RKO (cell line): ENCODE measurements around the gene MUC21.
A peak's percentile ranks its signal among the peaks of the same experiment; 100 is the strongest.

Experiments used
- DNase-seq: peaks from one replicate; pipeline ENCODE4 v3.0.0-alpha.2; 2016; ENCODE audit warnings: low spot score

The MUC21 gene

DNA sequence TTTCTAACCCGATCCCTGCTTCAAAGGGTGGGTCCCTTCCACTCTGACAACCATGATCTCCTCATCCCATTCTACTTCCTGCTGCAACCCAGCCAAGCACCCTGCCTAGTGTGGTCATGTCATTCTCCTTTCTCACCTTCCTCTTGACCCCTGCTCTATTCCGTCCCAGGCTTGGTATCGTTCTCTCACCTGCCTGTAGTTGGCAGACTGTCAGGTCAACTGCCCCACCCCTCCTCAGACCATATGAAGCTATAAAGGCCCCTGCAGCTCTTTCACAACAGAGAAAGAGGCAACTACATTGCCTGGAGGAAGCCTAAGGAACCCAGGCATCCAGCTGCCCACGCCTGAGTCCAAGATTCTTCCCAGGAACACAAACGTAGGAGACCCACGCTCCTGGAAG, at the start of gene MUC21:
Gene MUC21, plus strand, starts transcription at position 280 of the 400 bp plus-strand sequence. CDS start 241 bp downstream, outside the sequence.
- DNase-seq = no peak

- DNase-seq = no peak
These were observed 48.5 kb upstream of the MUC21 start for GRCh38 chr6:30935018-30935417.

DNA sequence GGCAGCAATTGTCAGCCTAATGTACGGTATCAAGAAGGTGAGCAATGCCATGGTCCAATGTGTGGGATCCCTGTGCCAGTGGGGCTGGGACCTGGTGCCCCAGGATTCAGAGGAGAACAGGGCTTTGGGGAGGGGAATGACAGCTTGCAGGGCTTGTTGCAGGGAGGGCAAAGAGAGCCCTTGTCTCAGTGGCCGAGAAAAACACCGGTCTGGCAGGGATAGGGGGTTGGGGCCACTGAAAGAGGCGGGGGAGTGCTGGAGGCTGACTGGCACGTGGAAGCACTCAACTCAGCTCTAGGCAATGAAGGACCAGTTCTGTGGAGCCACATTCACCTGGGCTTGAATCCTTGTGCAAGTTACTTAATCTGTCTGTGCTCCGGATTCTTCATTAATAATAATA, 46.3 kb upstream of the MUC21 start:
- no peak for DNase-seq

DNA sequence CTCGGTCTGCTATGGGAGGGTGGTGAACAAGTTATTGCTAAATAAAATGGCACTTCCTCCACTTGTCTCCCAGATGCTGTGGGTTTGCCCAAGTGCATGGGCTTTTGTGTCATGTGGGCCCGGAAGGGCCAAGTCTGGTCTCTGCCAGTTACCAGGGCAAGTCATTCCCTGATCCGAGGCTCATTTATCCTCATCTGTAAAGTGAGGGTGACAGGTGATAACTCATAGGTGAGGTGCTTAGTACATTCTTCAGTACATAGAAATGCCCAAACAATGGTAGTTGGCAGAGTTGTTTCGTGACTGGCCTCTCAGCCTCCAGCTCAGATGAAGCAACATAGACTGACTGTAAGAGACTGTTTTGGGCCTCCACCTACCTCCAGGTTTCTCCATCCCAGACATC, 44.8 kb upstream of the MUC21 start:
- no peak for DNase-seq

- no peak for DNase-seq
These were observed 44.0 kb upstream of the MUC21 start for GRCh38 chr6:30939473-30939872.

DNA sequence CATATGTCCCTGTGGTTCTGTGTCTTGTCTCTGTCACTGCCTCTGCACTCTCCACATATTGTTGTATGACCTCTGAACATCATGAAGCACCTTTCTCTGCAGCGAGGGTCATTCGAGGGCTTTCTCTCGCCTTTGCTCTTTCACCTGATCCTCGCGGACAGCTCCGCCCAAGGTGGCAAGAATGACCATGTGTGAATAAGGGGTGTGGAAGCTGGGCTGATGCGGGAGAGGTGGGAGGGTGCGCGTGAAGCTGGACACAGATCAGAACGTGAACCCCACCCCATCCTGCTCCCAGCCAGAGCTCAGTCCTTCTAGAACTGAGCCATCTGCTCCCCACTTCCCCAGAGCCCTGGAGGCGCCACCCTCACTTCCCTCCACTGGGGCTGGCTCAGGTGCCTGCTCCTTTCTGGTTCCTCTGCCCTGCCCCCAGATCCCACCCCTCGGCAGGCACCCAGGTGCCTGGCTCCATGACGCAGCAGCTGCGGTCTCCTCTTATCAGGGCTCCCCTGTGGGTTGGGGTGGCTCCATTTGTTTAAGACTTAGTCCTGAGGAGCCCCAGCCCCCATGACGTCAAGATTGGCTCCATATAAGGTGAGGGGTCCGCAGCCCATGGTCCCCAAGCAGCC, 43.0 kb upstream of the MUC21 start, which contains the start of gene MUCL3:
Gene MUCL3, plus strand, starts transcription at position 613 of the 626 bp plus-strand sequence. CDS start 27 bp downstream, outside the sequence.
- no peak for DNase-seq

GRCh38 chr6:30942338-30943060, 41.0 kb upstream of the MUC21 start:
- peak; percentile 80 for DNase-seq

GRCh38 chr6:30944051-30944450, 39.5 kb upstream of the MUC21 start:
- no peak for DNase-seq

GRCh38 chr6:30945281-30945680, 38.2 kb upstream of the MUC21 start:
- no peak for DNase-seq

GRCh38 chr6:30947231-30947630, 36.3 kb upstream of the MUC21 start:
- no peak for DNase-seq

GRCh38 chr6:30948811-30949210, 34.7 kb upstream of the MUC21 start:
- DNase-seq = no peak

DNA sequence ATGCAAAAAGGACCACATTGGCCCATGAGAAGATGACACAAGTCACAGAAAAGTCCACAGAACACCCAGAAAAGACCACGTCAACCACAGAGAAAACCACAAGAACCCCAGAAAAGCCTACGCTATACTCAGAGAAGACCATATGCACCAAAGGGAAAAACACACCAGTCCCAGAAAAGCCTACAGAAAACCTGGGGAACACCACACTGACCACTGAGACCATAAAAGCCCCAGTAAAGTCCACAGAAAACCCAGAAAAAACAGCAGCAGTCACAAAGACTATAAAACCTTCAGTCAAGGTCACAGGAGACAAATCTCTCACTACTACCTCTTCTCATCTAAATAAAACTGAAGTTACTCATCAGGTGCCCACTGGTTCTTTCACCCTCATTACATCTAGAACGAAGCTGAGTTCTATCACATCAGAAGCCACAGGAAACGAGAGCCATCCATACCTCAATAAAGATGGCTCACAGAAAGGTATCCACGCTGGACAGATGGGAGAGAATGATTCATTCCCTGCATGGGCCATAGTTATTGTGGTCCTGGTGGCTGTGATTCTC, 31.5 kb upstream of the MUC21 start:
- DNase-seq = no peak

- no peak for DNase-seq
These were observed 28.7 kb upstream of the MUC21 start for GRCh38 chr6:30954631-30955366.

GRCh38 chr6:30955367-30956042, 28.0 kb upstream of the MUC21 start:
- DNase-seq = no peak

- DNase-seq = no peak
These were observed 25.8 kb upstream of the MUC21 start for GRCh38 chr6:30957716-30958115.

GRCh38 chr6:30960907-30961673, 22.4 kb upstream of the MUC21 start:
- DNase-seq = no peak

DNA sequence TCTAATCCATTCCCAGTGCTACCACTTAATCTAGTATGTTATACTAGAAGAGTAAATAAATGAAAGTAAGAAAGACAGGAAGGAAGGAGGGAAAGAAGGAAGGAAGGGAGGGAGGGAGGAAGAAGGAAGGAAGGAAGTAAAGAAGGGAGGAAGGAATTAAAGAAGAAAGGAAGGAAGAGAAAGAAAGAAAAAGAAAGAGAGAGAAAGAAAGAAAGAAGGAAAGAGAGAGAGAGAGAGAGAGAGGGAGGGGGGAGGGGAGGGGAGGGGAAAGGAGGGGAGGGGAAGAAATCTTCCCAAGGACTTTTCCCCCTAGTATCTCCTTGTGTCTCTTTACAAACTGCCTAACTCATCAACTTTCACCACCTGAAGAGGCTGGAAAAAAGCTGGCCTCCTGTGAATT, 20.8 kb upstream of the MUC21 start:
- no peak for DNase-seq

GRCh38 chr6:30963641-30964040, 19.9 kb upstream of the MUC21 start:
- DNase-seq = peak; percentile 22

- DNase-seq = no peak
These were observed 19.4 kb upstream of the MUC21 start for GRCh38 chr6:30964075-30964474.

- no peak for DNase-seq
These were observed 18.3 kb upstream of the MUC21 start for GRCh38 chr6:30965140-30965601.

GRCh38 chr6:30966154-30966553, 17.4 kb upstream of the MUC21 start:
- no peak for DNase-seq
